ENCODE data around the gene COPS8. TPM values are rescaled to one million over a fixed set of nuclear protein-coding genes. Genes with fewer than 3 reads are reported as not detected.

The COPS8 gene
- total and polyA plus RNA-seq, 2 of the 4 experiments (the other 2 are of a cell fraction), result 47.0 to 64.9 TPM

DNA sequence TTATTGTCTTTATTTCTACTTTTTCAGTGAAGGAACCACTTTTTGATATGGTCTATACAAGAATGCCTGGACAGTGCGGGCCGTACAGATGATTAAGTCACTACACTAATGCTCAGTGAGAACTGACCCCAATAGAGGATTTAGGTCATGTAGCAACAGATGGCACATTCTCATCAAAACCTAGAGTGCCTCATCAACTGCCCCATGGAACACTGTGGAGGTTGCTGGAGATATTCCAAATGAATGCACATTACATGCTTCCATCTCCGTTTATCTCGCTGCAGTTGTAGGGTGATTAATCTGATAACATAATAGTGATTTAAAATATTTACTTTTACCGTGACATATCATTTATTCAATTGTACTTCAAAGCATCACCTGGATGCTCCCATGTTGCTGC is 41.8 kb upstream of the COPS8 start:
- H2AK5ac ChIP-seq (ENCODE audit: low read depth, low read length), result no peak overlapping the region
- H3K18ac ChIP-seq (ENCODE audit: low read depth, low read length), result no peak overlapping the region
- dilution Hi-C loops (cut with HindIII; ENCODE audit: low sequenced_read_pairs, unreplicated experiment) (no loop called here), intact Hi-C loops (cut with micrococcal nuclease) (no loop called here), in situ Hi-C loops (cut with MboI; ENCODE audit: low sequenced_read_pairs) (no loop called here)
- H3K36me3 ChIP-seq (ENCODE audit: control insufficient read depth, insufficient read depth, low read length), result no peaks in the 10 kb centered on the region
- H3K9ac ChIP-seq (ENCODE audit: low read depth, low read length), result no peak overlapping the region
- no peaks in the 10 kb centered on the region for H3K79me1 ChIP-seq (ENCODE audit: low read depth in 1 of 2, low read length in 2 of 2)
- no peaks in the 10 kb centered on the region for H3K4me1 ChIP-seq (ENCODE audit: control insufficient read depth, insufficient read depth, low read length)
- H4K91ac ChIP-seq (ENCODE audit: insufficient read depth, low read depth, low read length), result no peak overlapping the region
- H3K4ac ChIP-seq (ENCODE audit: low read depth, low read length), result no peak overlapping the region
- no peak overlapping the region for H3K4me3 ChIP-seq (ENCODE audit: insufficient read depth, low read depth, low read length)
- no peak overlapping the region for H4K8ac ChIP-seq (ENCODE audit: low read depth in 2 of 2, low read length in 2 of 2)
- no peak overlapping the region for H2BK20ac ChIP-seq (ENCODE audit: low read depth, low read length)
- no peak overlapping the region for H2BK15ac ChIP-seq (ENCODE audit: low read depth, low read length)
- no TSS peak for BruUV-seq (replicated peaks)
- TF ChIP-seq, protein P1, sequence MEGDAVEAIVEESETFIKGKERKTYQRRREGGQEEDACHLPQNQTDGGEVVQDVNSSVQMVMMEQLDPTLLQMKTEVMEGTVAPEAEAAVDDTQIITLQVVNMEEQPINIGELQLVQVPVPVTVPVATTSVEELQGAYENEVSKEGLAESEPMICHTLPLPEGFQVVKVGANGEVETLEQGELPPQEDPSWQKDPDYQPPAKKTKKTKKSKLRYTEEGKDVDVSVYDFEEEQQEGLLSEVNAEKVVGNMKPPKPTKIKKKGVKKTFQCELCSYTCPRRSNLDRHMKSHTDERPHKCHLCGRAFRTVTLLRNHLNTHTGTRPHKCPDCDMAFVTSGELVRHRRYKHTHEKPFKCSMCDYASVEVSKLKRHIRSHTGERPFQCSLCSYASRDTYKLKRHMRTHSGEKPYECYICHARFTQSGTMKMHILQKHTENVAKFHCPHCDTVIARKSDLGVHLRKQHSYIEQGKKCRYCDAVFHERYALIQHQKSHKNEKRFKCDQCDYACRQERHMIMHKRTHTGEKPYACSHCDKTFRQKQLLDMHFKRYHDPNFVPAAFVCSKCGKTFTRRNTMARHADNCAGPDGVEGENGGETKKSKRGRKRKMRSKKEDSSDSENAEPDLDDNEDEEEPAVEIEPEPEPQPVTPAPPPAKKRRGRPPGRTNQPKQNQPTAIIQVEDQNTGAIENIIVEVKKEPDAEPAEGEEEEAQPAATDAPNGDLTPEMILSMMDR (conservative IDR thresholded peaks at IDR 0.05; ENCODE audit: low read depth, low read length), result no peak
- TF ChIP-seq POLR2A (IDR thresholded peaks at IDR 0.05; ENCODE audit: low read depth, low read length) (no peak), FOS (IDR thresholded peaks at IDR 0.05; ENCODE audit: low read depth, low read length) (no peak)
- H3K14ac ChIP-seq (replicated peaks; ENCODE audit: low read depth, low read length), result no peak overlapping the region
- H4K5ac ChIP-seq (ENCODE audit: low read depth, low read length), result no peak overlapping the region
- ChIA-PET CTCF (no interaction called here), POLR2A (ENCODE audit: unreplicated experiment) (no interaction called here)
- H3K27ac ChIP-seq (ENCODE audit: insufficient read depth, low read length), result no peak overlapping the region
- DNase-seq (no peak), ATAC-seq (ENCODE audit: low read depth) (no peak)
- H2AK9ac ChIP-seq (replicated peaks; ENCODE audit: low read depth, low read length, poor library complexity), result no peak overlapping the region
- H3K4me2 ChIP-seq (ENCODE audit: low read depth, low read length), result no peak overlapping the region
- H3K9me1 ChIP-seq (ENCODE audit: insufficient read depth, low read length), result no peaks in the 10 kb centered on the region
- no peaks in the 10 kb centered on the region for H3K9me3 ChIP-seq (ENCODE audit: control insufficient read depth, insufficient read depth, low read length)
- peaks cover 19% of the 10 kb centered on the region for H3K27me3 ChIP-seq (ENCODE audit: control insufficient read depth, insufficient read depth, low read length)
- H4K20me1 ChIP-seq (ENCODE audit: insufficient read depth, low read length), result no peaks in the 10 kb centered on the region; the same call in 1 of the 2 replicates
- H3K56ac ChIP-seq (ENCODE audit: extremely low read depth, insufficient read depth, low read length), result no peak overlapping the region
- no peak overlapping the region for H3K23ac ChIP-seq (ENCODE audit: low read depth, low read length)
- no CpG with 5 or more reads among the region's 5 CpGs for WGBS, 2 experiments (ENCODE audit: extremely low coverage in 2 of 2, insufficient read length in 1 of 2)
- H2BK5ac ChIP-seq (ENCODE audit: low read depth, low read length, poor library complexity, severe bottlenecking), result no peak overlapping the region
- no peak overlapping the region for H2BK120ac ChIP-seq (ENCODE audit: low read depth, low read length)
- H2AFZ ChIP-seq (replicated peaks; ENCODE audit: low read length, poor library complexity), result no peak overlapping the region
